Stimulated activated naive CD8-positive, alpha-beta T cell treated with anti-CD3 and anti-CD28 coated beads, Interleukin-15, Interleukin-2, amounts not matched to agents 100 ng/mL and 50 ng/mL, for 24 hours (primary cell): ENCODE data around the gene TOP1.

Experiments
- H3K27ac Mint-ChIP-seq: one replicate; pipeline ENCODE4 v1.8.0; 2021; ENCODE audit warnings: mild to moderate bottlenecking, mixed read lengths
- H3K27me3 Mint-ChIP-seq: one replicate; pipeline ENCODE4 v1.8.0; 2021; ENCODE audit warnings: mixed read lengths
- H3K36me3 Mint-ChIP-seq: one replicate; pipeline ENCODE4 v1.8.0; 2021; ENCODE audit warnings: low read depth, mixed read lengths
- H3K4me1 Mint-ChIP-seq: one replicate; pipeline ENCODE4 v1.8.0; 2021; ENCODE audit warnings: low read depth, mixed read lengths
- H3K4me3 Mint-ChIP-seq: one replicate; pipeline ENCODE4 v1.8.0; 2021; ENCODE audit warnings: mild to moderate bottlenecking, mixed read lengths
- H3K9me3 Mint-ChIP-seq: one replicate; pipeline ENCODE4 v1.8.0; 2021; ENCODE audit warnings: mixed read lengths

The TOP1 gene

GRCh38 chr20:41054070-41054846 lies 25.6 kb downstream of the TOP1 start:
- Mint-ChIP-seq H3K27me3 (no peaks in the 10 kb centered on the region), H3K4me3 (no peak overlapping the region), H3K36me3 (peaks cover 47% of the 10 kb centered on the region), H3K27ac (no peak overlapping the region), H3K4me1 (peaks cover 91% of the 10 kb centered on the region), H3K9me3 (peaks cover 9% of the 10 kb centered on the region)

GRCh38 chr20:41054847-41055230 lies 26.2 kb downstream of the TOP1 start:
- Mint-ChIP-seq H3K4me1 (peaks cover 88% of the 10 kb centered on the region), H3K27me3 (no peaks in the 10 kb centered on the region), H3K36me3 (peaks cover 50% of the 10 kb centered on the region), H3K27ac (no peak overlapping the region), H3K9me3 (peaks cover 9% of the 10 kb centered on the region), H3K4me3 (no peak overlapping the region)

GRCh38 chr20:41055679-41056078 lies 27.1 kb downstream of the TOP1 start:
- Mint-ChIP-seq H3K4me3 (no peak overlapping the region), H3K36me3 (peaks cover 54% of the 10 kb centered on the region), H3K27ac (no peak overlapping the region), H3K9me3 (peaks cover 9% of the 10 kb centered on the region), H3K4me1 (peaks cover 80% of the 10 kb centered on the region), H3K27me3 (no peaks in the 10 kb centered on the region)

- peaks cover 9% of the 10 kb centered on the region for H3K9me3 Mint-ChIP-seq
- H3K27ac Mint-ChIP-seq, result peak overlapping the region; percentile 45
- H3K4me1 Mint-ChIP-seq, result peaks cover 63% of the 10 kb centered on the region
- no peaks in the 10 kb centered on the region for H3K27me3 Mint-ChIP-seq
- peaks cover 71% of the 10 kb centered on the region for H3K36me3 Mint-ChIP-seq
- H3K4me3 Mint-ChIP-seq, result no peak overlapping the region
These were observed 29.5 kb downstream of the TOP1 start for GRCh38 chr20:41057999-41058673.

- Mint-ChIP-seq H3K27me3 (no peaks in the 10 kb centered on the region), H3K9me3 (peaks cover 5% of the 10 kb centered on the region), H3K27ac (no peak overlapping the region), H3K4me3 (no peak overlapping the region), H3K4me1 (peaks cover 63% of the 10 kb centered on the region), H3K36me3 (peaks cover 71% of the 10 kb centered on the region)
These were observed 30.3 kb downstream of the TOP1 start for GRCh38 chr20:41058674-41059635.

GRCh38 chr20:41061155-41061554 lies 32.5 kb downstream of the TOP1 start:
- H3K4me3 Mint-ChIP-seq, result no peak overlapping the region
- no peaks in the 10 kb centered on the region for H3K27me3 Mint-ChIP-seq
- no peak overlapping the region for H3K27ac Mint-ChIP-seq
- peaks cover 52% of the 10 kb centered on the region for H3K4me1 Mint-ChIP-seq
- peaks cover 63% of the 10 kb centered on the region for H3K36me3 Mint-ChIP-seq
- no peaks in the 10 kb centered on the region for H3K9me3 Mint-ChIP-seq

GRCh38 chr20:41063442-41063841 lies 34.8 kb downstream of the TOP1 start:
- peaks cover 42% of the 10 kb centered on the region for H3K4me1 Mint-ChIP-seq

GRCh38 chr20:41064377-41064776 lies 35.8 kb downstream of the TOP1 start:
- peak overlapping the region; percentile 8 for H3K27ac Mint-ChIP-seq
- no peaks in the 10 kb centered on the region for H3K27me3 Mint-ChIP-seq
- peaks cover 70% of the 10 kb centered on the region for H3K36me3 Mint-ChIP-seq
- H3K4me3 Mint-ChIP-seq, result no peak overlapping the region
- no peaks in the 10 kb centered on the region for H3K9me3 Mint-ChIP-seq
- peaks cover 36% of the 10 kb centered on the region for H3K4me1 Mint-ChIP-seq

More at GRCh38 chr20:41063442-41063841, 34.8 kb downstream of the TOP1 start:
- peaks cover 73% of the 10 kb centered on the region for H3K36me3 Mint-ChIP-seq
- H3K27ac Mint-ChIP-seq, result no peak overlapping the region
- no peak overlapping the region for H3K4me3 Mint-ChIP-seq
- no peaks in the 10 kb centered on the region for H3K27me3 Mint-ChIP-seq
- no peaks in the 10 kb centered on the region for H3K9me3 Mint-ChIP-seq

GRCh38 chr20:41065716-41066115 lies 37.1 kb downstream of the TOP1 start:
- Mint-ChIP-seq H3K4me1 (peaks cover 39% of the 10 kb centered on the region), H3K27me3 (no peaks in the 10 kb centered on the region), H3K4me3 (no peak overlapping the region), H3K27ac (no peak overlapping the region), H3K36me3 (peaks cover 70% of the 10 kb centered on the region), H3K9me3 (no peaks in the 10 kb centered on the region)

GRCh38 chr20:41068806-41069205 lies 40.2 kb downstream of the TOP1 start:
- Mint-ChIP-seq H3K4me1 (peaks cover 53% of the 10 kb centered on the region), H3K27me3 (no peaks in the 10 kb centered on the region), H3K9me3 (no peaks in the 10 kb centered on the region), H3K4me3 (no peak overlapping the region), H3K36me3 (peaks cover 52% of the 10 kb centered on the region), H3K27ac (no peak overlapping the region)

GRCh38 chr20:41072190-41072863 lies 43.7 kb downstream of the TOP1 start:
- H3K4me3 Mint-ChIP-seq, result no peak overlapping the region
- no peaks in the 10 kb centered on the region for H3K9me3 Mint-ChIP-seq
- H3K27me3 Mint-ChIP-seq, result no peaks in the 10 kb centered on the region
- H3K4me1 Mint-ChIP-seq, result peaks cover 70% of the 10 kb centered on the region
- H3K27ac Mint-ChIP-seq, result peak overlapping the region; percentile 61
- peaks cover 49% of the 10 kb centered on the region for H3K36me3 Mint-ChIP-seq

- Mint-ChIP-seq H3K4me1 (peaks cover 72% of the 10 kb centered on the region), H3K36me3 (peaks cover 49% of the 10 kb centered on the region), H3K9me3 (no peaks in the 10 kb centered on the region), H3K27ac (peak overlapping the region; percentile 41), H3K4me3 (no peak overlapping the region), H3K27me3 (no peaks in the 10 kb centered on the region)
These were observed 44.3 kb downstream of the TOP1 start for GRCh38 chr20:41072915-41073314.

- Mint-ChIP-seq H3K27ac (no peak overlapping the region), H3K4me3 (no peak overlapping the region), H3K9me3 (no peaks in the 10 kb centered on the region), H3K4me1 (peaks cover 80% of the 10 kb centered on the region), H3K36me3 (peaks cover 57% of the 10 kb centered on the region), H3K27me3 (no peaks in the 10 kb centered on the region)
These were observed 45.8 kb downstream of the TOP1 start for GRCh38 chr20:41074441-41074840.

GRCh38 chr20:41076776-41077175 lies 48.2 kb downstream of the TOP1 start:
- no peak overlapping the region for H3K4me3 Mint-ChIP-seq
- peaks cover 70% of the 10 kb centered on the region for H3K4me1 Mint-ChIP-seq
- H3K27ac Mint-ChIP-seq, result peak overlapping the region; percentile 24
- H3K36me3 Mint-ChIP-seq, result peaks cover 67% of the 10 kb centered on the region
- no peaks in the 10 kb centered on the region for H3K9me3 Mint-ChIP-seq
- no peaks in the 10 kb centered on the region for H3K27me3 Mint-ChIP-seq
